Measurements from ENCODE around the gene ITIH4.

Gene ITIH4

DNA sequence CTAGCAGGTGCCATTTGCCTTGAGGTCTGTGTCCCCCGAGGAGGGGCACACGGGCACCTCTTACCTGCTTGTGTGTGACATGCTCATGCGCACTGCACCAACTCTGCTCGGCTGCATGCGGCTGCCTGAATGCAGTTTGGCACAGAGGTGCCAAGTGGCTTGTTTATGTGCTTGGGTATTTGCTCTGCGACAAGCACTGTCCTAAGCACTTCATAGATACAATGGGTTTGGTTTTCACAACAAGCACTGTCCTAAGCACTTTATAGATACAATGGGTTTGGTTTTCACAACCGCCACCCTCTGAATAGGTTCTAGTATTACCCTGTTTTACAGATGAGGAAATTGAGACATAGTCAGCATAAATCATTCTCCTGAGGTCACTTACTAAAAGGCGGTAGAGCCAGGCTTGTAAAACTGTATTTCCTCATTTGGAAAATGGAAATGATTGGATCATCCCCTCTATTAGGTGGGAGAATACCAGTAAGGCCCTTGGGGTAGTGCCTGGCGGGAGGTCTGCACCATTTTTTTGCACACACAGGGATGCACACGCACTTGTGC lies 487 bp downstream of the ITIH4 start:
- DNase-seq, result no peak

DNA sequence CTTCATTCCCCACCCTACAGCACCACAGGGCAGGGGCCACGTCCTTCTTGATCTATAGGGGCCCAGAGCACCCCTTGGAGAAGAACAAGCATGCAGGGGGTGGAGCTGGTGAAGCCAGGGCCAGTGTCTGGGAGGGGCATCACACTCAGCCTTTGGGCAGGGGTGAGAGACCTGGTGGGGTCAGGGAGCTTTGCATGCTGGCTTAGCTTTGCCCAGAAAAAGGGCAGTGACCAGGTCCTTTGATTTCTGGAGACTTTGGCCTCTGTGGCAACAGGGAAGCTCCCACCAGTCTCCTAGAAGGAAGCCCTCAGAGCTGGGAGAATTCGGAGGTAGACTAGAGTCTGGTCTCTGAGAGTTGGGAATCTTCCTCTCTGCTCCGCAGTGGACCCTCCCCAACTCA lies 990 bp downstream of the ITIH4 start:
- no peak for DNase-seq

DNA sequence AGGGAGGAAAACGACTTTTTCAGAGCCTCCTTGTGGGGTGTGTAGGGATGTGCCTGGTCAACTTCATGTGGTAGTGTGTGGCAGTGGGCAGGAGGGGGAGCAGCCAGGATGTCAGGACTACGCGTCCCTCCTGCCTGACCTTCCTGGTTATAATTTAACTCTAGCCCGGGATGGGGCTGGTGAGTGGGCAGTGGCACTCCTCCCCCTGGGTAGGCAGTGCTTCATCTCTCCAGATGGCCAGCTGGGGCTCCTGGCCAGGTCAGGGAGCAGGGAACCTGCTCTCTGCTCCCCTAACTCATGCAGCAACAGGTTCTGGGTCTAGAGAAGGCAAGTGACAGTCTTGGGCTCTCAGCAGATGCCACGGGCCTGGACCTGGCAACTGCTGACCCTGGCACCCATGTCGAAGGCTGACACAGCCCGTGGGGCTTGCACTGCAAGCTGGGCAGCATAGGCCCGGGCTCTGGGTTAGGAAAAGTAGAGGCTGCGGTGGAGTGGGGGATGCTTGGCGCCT lies 2.6 kb downstream of the ITIH4 start:
- no peak for DNase-seq

DNA sequence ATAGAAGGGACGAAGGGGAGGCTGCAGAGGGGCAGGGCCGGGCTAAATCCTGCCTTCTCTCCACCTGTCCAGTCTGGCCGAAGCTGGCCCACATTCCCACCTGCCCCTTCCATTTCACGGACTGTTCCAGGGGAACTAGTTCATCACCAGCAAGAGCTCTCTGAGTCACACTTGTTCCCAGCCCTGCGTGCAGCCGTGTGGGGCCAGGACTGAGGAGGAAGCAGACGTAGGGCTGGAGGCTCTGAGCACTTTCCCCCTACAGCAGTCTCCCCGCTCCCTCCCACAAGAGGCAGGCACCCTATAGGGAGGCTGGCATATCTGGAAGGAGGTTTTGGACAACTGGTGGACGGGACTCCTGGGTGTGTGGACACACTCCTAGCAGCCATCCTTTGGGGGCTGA lies 3.0 kb downstream of the ITIH4 start:
- DNase-seq, result no peak

DNA sequence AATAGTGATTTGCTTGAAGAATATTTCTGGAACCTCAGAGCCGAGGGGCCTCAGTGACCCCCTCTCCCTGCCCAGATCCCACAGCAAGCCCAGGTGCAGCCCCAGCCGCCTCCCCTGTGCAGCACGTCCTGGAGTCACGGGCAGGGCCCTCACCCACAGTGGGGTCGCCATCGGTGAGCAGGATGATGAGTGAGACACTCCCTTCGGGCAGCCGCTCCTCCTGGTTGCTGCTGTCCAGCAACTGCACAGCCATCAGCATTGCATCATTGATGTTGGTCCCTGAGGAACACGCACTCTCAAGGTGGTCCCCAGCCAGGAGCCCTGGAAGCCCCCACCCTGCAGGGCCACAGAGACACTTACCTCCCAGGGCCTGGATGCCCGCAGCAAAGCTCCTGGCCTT lies 6.4 kb downstream of the ITIH4 start:
- no peak for DNase-seq

DNA sequence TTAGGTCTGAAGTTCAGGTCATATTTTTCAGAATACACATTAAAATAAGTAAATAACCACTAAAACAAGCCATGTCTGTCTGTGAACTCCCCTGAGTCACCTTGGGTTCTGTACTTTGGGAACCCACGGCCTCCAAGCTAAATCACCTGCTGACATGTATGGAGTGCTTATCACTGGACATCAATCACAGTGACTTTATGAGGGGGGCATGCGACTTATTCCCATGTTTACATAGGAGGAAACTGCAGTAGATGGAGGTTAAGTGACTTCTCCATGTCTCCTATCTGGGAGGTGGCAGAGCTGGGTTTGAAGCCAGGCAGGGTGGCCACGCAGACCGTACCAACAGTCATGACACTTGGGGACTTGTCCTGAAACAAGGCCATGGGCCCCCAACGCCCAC lies 8.1 kb downstream of the ITIH4 start:
- no peak for DNase-seq

DNA sequence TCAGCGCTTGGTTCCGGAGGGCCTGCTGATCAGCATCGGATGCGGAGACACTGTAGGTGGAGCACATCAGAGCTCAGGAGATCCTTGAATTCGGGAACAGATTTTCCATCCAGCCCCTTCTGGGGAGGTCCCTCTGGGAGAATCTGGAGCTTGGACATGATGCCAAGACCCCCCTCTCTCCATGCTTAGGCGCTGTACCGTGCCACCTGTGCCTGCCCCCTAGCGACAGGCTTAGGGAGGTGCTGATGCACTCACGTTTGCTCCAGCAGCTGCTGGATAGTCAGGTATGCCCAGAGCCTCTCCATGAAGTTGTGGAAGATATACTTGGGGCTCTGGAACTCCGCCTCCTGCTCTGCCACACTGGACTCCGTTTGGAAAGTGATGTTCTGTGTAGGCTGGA lies 9.7 kb downstream of the ITIH4 start:
- DNase-seq, result no peak

DNA sequence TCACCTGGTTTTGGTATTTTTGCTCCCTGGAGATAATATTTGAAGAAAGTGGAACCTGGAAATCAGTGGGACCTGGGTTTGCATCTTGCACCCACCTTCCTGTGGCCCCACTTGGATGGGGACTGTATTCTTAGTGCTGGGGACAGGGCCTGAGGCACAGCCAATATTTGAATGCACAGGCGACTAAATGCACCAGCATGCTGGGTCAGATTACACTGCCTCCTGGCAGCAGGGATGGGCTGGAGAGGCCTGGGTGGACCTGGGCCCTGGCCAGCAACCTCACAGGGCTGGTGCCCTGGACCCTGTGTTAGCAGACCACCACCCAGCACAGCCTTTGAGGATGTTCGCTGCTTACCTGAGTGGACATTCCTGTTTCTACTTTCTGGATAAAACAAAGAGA lies 10.5 kb downstream of the ITIH4 start:
- no peak for DNase-seq

DNA sequence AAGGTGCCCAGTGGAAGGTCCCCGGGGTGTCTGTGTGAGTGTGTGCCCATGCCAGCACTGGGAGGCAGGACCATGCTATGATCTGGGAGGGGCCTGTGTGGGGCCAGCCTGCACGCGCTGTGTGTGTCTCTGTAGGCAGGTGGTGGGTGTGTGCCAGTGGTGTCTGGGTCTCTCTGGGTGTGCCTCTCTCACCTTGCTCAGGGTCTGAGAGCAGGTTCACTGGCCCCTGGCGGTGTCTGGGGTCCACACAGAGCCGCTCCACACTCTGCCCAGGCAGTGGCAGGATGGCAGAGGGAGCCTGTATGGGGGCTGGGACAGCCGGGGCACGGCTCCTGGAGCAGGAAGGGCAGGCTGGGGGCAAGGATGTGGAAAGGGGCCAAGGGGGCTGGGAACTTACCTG lies 12.6 kb downstream of the ITIH4 start:
- DNase-seq, result no peak

DNA sequence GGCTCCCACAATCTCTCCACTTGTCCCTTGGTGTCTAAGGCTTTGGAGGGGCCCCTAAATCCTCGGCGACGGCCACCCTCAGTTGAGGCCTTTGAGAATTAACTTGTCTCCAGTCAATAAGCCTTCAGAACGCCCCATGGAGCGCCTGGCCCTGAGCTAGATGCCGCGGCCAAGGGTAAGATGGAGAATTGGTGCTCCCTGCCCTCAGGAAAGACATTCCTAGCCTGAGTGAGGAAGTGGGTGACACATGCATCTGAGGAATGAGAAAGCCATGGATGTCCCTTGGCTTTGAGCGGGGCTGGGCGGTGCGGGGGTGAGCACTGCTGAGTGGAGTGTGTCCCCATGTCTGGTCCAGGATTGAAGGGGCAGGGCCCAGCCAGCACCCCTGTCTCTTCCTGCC lies 13.3 kb downstream of the ITIH4 start:
- no peak for DNase-seq

DNA sequence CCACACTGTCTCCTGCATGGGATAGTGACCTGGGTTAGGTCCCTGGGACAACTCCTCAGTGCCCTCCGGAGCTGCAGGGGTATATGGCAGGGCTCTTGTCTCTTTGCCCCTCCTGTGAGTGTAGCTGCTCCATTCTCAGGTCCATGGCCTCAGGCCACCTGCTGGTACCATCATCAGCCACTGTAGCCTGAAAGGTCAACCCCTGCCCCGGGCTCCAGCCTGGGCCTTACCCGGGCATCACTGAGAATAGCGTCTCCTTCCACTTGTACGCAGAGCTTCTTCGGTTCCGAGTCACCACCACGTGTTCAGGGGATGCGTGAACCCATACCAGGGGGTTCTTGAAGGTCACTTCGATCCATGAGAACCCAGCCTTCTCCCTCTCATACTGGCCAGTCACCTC lies 13.8 kb downstream of the ITIH4 start:
- DNase-seq, result no peak

DNA sequence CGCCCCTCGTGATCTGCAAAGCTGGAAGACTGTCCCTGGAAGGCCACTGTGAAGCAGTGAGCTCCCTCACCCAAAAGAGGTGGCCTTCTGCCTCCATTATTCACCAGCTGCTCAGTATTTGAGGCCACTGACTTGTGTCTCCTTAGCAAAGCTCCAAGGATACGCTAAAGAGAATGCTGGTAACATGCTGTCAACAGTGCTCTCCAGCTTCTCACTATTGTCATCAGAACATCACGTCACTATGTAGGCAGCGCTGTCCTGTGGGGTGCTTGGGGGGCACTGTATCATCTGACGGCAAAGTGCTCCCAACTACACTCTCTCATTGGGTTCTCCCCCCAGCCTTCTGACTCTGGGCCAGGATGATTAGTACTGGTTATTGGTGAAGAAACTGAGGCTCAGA lies 14.3 kb downstream of the ITIH4 start:
- no peak for DNase-seq

DNA sequence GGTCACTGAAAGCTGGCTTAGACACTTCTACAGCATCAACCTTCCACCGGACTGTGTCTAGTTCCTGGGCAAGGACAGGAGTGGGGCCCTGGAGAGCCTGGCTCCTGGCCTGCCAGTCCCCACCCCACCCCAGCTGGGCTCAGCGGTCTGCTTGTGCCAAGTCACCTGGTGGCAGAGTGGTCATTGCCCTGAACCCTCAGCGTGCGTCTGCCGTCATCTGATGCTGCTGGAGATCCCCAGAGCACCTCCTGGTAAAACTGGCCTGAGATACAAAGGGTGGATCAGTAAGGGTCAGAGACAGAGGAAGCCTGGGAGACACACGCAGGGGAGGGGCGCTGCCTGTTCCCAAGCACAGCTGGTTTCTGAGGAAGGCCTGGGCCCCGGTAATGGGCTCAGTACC lies 16.7 kb downstream of the ITIH4 start:
- DNase-seq, result no peak

DNA sequence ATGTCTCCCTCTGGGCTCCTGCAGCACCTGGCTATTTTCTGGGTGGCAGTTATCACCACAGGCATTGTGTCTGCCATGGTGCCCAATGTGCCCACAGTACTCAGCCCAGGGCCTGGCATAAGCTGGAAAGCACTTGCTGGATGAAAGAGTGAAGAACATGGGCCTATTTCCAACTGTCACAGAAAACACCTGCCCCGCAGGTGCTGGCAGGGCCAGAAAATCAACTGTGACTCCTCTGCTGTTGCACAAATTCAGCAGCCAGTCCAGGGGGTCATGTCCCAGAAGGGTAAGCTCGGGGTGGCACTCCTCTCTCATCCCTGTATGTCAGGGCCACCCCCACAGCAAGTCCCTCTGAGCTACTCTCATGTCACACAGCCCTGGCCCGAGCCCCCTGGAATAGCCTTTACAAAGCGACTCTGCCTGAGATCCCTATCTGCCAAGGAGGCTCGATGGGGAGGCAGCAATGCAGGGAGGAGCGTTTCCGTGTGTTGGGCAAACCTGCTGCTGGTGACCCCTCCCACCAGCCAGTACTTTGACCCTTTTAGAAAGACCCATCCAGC lies 18.9 kb downstream of the ITIH4 start:
- no peak for DNase-seq

DNA sequence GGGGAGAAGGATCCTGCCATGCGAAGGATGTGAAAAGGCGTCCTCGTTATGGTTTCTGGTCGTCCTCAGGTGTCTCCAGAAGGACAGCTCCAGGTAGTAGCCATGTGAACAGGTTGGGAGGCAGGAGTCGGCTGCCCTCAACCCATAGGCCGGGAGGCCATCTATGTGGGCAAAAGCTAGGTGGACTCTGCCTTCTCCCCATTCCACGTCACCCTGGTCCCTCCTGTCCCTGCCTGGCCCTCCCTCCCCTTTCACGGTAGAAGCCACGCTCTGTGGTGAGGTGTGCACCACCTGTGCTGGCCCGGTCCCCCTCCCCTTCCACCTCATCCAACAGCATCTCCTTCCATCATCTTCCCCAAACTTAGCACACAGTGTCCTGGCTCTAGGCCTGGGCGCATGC lies 19.5 kb downstream of the ITIH4 start:
- no peak for DNase-seq

DNA sequence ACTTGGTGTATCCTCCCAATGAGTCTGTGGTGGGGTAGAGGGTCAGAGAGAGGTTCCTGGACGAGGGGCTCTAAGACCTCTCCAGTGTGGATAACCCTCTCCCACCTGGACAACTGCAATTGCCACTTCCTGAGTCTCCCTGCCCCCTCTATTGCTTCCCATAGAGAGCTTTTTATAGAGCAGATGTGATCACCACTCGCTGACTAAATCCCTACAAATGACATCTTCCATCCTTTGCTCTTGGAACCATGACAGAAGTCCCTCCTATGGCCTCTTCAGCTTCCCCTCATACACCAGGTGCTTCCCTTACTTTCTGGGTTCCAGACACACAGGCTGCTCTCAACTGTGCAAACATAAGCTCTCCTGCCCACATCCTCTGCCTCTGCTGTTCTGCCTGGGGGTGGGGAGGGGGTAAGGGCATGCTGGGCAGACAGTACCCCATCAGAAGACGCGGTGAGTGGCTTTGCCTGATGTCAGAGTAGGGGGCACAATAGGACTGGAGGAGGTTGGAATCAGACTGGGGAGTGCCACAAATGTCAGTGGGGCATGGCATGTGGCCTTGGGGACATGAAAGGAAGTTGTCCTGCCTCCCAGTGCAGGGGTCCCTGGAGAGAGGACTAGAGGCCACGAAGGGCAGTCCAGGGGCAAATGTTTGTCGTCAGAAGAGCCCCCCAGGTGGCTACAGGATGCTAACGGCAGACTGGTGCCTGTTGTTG lies 20.7 kb downstream of the ITIH4 start:
- no peak for DNase-seq

DNA sequence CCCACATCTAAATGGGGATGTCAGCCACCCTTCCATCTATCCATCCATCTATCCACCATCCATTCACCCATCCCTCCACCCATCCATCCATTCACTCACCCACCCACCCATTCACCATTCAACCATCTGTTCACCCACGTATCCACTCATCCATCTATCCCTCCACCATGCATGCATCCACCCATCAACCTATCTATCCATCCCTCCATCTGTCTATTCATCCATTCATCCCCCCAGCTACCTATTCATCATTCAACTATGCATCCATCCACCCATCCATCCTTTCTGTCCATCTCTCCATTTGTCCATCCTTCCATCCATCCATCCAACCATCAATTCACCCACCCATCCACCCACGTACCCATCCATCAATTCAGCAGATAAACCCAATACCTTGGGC lies 21.3 kb downstream of the ITIH4 start:
- no peak for DNase-seq

DNA sequence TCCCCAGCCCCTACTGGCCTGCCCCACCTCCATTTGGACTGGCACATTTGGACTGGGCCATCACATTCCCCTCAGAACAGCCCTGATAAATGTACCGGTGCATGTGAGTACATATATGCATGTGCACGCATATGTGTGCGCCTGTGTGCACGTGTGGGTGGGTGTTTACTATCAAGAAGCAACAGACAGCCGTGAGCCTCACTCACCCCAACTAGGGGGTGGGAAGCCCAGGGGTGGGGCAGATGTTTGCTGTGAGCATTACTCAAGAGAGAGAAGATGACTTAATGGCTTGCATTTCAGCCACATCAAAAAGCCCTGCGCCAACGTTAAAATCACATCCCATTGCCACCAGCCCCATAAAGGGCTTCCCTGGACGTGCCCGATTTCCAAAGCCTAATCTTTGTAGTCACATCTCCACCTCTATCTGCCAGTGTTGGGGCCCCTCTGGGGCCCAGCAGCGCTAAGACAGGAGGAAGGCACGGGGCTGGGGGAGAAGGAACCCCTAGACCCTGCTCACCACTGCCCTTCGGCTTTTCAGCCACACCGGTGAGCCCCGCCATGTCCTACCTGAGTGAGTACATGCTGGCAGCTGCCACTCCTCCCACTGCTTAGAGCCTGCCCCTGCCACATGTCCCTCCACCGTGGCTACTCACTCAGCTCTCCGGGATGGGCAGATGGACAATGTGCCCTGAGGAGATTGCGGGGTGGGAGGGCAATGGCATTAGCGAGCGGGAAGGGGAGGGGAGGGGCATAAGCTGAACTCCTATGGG lies 25.0 kb downstream of the ITIH4 start:
- no peak for DNase-seq

DNA sequence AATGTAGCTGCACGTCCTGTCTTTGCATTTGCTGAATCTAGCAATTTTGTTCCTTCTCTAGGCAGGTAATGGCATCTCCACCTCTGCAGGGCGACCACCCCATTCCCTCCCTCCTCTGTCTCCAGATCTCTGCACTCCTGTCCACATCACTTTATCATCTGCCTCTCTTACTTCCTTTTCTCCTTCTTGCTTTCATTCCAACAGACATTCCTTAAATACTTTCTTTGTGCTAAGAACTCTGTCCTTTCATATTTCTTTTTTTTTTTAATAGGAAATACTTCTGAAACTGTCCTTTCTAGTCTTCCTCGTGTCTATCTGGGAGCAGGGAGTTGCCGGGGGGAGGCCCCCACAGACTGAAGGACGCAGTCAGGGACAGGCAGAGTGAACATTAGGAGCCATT lies 28.6 kb downstream of the ITIH4 start:
- DNase-seq, result no peak

DNA sequence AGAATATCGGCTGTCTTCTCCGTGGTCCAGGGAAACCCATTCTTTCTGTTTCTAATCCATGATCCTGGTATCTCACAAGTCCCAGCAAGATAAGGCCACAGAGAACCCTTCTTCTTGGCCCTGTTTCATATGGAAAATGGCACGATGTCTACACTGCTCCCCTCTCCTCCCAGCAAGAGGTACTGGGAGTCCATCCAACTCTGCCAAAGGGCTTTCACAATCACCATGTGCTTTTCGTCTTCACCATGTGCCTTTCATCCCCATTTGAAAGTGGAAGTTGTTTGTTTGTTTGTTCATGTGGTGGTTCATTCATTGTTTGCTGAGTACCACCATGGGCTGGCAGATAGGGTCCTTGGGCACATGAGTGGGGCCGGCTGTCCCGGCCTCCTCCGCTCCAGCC lies 30.4 kb downstream of the ITIH4 start:
- no peak for DNase-seq

DNA sequence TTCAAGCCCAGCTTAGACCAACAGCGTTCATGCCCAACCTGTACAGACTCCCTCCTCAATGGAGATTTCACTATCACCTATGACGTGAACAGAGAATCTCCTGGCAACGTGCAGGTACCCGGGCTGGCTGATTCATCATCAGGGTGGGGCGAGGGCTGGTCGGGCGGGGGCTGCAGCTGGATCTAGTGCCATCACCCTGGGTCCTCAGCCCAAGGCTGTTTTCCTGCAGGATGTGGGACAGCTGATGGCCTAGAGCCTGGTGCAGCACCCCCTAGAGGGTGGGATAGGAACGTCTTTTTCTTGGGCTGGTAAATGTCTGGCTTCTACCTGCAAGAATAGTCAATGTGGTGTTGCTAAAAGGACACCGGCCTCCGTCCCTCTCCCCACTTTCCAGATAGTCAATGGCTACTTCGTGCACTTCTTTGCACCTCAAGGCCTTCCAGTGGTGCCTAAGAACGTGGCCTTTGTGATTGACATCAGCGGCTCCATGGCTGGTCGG lies 31.4 kb downstream of the ITIH4 start:
- DNase-seq, result no peak

DNA sequence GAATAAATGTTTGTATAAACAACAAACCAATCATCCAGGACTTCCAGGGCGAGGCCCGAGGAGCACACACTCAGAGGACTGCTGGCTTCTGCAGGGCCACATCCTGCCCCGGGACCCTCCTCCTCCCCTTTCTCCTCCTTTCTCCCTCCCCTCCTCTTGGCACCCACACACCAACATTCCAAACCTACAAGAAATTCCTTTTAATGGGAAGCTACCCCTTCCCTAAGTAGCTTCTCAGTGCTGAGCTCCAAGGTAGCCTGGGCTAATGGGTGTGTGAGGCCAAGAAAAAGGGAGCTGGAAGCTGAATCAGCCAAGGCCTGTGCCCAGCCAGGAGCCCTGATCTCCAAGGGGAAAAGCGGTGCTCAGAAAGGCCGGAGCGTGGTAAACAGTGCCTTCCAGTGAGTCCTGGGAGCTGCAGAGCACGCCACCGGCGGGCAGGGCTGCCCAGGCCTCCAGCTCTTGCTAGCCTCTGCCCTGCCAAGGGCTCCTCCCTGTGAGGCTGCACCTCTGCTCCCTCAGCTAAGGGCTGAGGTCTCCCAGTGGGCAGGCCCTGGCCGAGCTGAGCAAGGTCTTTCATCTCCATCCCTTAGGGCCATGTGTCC lies 32.0 kb downstream of the ITIH4 start:
- no peak for DNase-seq

DNA sequence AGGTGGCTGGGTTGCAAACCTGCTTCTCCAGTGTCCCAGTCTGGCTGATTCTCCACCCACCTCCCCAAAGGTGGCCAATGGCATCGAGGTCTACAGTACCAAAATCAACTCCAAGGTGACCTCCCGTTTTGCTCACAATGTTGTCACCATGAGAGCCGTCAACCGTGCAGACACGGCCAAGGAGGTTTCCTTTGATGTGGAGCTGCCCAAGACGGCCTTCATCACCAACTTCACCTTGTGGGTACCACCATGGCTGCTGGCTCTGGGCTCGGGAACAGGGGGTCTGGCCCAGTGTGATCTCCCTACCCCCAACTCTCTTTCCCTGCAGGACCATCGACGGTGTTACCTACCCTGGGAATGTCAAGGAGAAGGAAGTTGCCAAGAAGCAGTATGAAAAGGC lies 34.1 kb downstream of the ITIH4 start:
- DNase-seq, result no peak

Data from NCI-H1105 (cell line).